ACHN (cell line): ENCODE data around the gene JAGN1.
"Not testable (repeated sequence)": the region's sequence is repeated elsewhere in the genome, so short reads cannot be mapped to it uniquely, and the experiment has no call there.

Experiments
- DNase-seq: peaks from one replicate; pipeline ENCODE4 v3.0.0-alpha.2; 2015
- in situ Hi-C: cut with HindIII; loops from 2 replicates; pipeline ENCODE4 v1.10.0; 2017; ENCODE audit warnings: low sequenced_read_pairs, low pct_ligation_motif_present, low pct_unique_long_range_greater_than_20kb

JAGN1 gene

DNA sequence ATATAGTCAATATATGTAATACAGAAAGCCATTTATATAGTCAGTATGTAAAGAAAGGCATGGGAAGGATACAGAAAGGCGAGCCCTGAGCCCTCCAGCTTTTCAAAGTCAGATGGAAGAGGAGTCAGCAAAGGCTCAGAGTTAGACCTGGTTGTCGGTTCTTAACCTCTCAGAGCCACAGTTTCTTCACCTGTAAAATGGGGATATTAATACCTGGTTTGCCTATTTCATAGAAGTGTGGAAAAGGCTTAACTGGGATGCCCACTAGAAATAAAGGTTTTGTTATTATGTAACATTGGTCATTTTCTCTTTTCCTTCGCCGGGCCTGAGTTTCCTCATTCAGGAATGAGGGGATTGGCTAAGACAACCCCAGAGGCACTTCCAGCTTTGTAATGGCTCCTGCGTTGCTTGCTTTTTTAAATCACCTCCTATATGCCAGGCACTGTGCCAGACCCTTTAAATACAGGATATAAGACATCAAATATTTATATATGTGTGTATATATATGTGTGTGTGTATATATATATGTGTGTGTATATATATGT lies 45.6 kb downstream of the JAGN1 start:
- in situ Hi-C loops = no loop called here

DNA sequence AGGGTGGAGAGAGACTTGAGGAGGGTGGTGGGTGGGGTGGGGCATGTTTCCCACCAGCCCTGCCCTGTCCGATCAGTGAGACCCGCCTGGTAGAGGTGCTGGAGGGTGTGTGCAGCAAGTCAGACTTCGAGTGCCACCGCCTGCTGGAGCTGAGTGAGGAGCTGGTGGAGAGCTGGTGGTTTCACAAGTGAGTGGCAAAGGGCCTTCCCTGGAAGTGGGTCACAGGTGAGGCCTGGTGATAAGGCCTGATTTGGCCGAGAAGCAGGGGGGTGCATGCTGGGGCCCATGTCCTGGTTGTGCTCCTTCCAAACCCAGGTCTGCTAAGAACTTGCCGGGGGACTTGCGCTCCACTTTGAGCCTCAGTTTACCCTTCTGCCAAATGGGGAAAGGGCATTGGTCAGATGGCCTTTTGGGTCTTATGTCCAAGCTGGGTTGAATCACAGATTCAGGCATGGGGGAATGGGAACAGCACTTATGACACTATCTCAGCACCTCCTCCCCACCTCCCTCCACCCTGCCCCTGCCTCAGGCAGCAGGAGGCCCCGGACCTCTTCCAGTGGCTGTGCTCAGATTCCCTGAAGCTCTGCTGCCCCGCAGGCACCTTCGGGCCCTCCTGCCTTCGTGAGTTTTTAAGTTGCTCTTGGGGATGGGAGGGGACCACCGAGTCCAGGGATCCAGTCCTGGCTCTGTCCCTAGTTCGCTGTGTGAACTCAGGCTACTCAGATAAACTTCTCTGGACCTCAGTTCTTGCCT lies 47.3 kb downstream of the JAGN1 start:
- in situ Hi-C loops = no loop called here
- no peak for DNase-seq

More for the DNA sequence above, 45.6 kb downstream of the JAGN1 start:
- no peak for DNase-seq

DNA sequence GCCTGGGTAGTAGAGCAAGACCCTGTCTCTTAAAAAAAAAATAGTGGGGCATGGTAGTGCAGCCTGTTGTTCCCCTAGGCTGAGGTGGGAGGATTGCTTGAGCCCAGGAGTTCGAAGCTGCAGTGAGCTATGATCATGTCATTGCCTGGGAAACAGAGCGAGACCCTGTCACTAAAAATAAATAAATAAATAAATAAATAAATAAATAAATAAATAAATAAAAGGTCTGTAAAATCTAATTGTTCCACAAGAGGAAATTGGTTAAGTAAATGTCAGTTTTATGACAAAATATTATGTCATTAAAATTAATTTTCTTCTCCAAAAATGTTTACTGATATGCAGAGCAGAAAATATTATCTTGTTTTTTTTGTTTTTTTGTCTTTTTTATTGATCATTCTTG lies 48.6 kb downstream of the JAGN1 start:
- in situ Hi-C loops = no loop called here
- DNase-seq = no peak

DNA sequence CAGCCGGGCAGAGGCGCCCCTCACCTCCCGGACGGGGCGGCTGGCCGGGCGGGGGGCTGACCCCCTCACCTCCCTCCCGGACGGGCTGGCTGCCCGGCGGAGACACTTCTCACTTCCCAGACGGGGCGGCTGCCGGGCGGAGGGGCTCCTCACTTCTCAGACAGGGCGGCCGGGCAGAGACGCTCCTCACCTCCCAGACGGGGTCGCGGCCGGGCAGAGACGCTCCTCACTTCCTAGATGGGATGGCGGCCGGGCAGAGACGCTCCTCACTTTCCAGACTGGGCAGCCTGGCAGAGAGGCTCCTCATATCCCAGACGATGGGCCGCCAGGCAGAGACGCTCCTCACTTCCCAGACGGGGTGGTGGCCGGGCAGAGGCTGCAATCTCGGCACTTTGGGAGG lies 49.5 kb downstream of the JAGN1 start:
- DNase-seq, in situ Hi-C loops: not testable (repeated sequence)

DNA sequence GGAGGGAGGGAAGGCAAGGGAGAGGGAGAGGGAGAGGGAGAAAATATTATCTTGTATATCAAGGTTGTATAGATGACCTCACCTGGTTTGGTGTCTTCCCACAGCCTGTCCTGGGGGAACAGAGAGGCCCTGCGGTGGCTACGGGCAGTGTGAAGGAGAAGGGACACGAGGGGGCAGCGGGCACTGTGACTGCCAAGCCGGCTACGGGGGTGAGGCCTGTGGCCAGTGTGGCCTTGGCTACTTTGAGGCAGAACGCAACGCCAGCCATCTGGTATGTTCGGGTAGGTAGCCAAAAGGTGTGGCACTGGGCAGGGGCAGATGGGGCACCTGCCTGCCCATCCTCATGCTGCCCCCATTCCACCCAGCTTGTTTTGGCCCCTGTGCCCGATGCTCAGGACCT lies 50.3 kb downstream of the JAGN1 start:
- no peak for DNase-seq
- in situ Hi-C loops = no loop called here

- DNase-seq = no peak
- in situ Hi-C loops = no loop called here
Measured at GRCh38 chr3:9942164-9942563, 51.8 kb downstream of the JAGN1 start.

DNA sequence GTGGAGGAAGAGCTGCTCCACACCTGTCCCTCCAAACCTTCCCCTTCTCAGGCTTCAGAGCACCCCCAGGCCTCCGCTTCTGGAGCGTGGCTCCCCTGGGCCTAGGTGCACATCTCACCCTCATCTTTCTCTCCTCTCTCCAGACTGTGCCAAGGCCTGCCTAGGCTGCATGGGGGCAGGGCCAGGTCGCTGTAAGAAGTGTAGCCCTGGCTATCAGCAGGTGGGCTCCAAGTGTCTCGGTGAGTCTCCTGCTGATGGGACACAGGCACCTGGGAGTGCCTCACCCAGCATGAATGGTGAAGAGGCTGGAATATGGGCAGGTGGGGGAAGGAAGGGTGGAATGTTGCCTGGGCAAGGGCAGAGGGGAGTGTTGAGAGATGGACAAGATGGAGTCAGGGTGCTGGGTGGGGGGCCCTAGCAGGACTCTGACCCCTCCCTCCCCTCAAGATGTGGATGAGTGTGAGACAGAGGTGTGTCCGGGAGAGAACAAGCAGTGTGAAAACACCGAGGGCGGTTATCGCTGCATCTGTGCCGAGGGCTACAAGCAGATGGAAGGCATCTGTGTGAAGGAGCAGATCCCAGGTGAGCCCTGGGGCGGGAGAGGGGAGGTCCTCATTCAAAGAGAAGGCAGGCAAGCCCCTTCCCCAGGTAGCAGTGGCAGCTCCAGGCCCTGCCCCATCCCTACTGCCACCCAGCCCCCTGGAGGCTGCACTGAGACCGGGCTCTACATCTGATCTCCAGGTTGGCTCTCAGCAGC lies 52.7 kb downstream of the JAGN1 start:
- in situ Hi-C loops = no loop called here
- DNase-seq = no peak
